Upper lobe of right lung (tissue), 1 donor: ENCODE results near the gene FRMD3. TPM values are rescaled to one million over a fixed set of nuclear protein-coding genes. Genes with fewer than 3 reads are reported as not detected.
A peak's percentile ranks its signal among the peaks of the same experiment; 100 is the strongest.

Source experiments
- ATAC-seq: fragments of 200-7000 bp; cut with Tn5 transposase; one replicate; pipeline ENCODE4 v1.9.1; 2020; ENCODE audit warnings: mild to moderate bottlenecking, moderate library complexity
- DNase-seq: peaks from one replicate; pipeline ENCODE4 v3.0.0-alpha.2; 2020
- H3K27ac ChIP-seq: fragments of 200-600 bp; one replicate; pipeline ENCODE4 v1.8.0; 2022
- H3K27me3 ChIP-seq: fragments of 200-600 bp; one replicate; pipeline ENCODE4 v1.8.0; 2022; ENCODE audit warnings: mild to moderate bottlenecking
- H3K36me3 ChIP-seq: fragments of 200-600 bp; one replicate; pipeline ENCODE4 v1.8.0; 2022
- H3K4me1 ChIP-seq: fragments of 200-600 bp; one replicate; pipeline ENCODE4 v1.8.0; 2022
- H3K4me3 ChIP-seq: fragments of 200-600 bp; one replicate; pipeline ENCODE4 v1.8.0; 2022; ENCODE audit warnings: mild to moderate bottlenecking
- H3K9me3 ChIP-seq: fragments of 200-600 bp; one replicate; pipeline ENCODE4 v1.8.0; 2022
- intact Hi-C: fragments of 100-400 bp; cut with DNase I; formaldehyde crosslinking; loops from one replicate; pipeline ENCODE4 v1.11.0; 2022
- total RNA-seq: library from RNA; stranded (reverse); fragmentation: NEBNext Ultra II Directional; extraction: Animal tissue kit (Norgen Biotek cat#: 25700); gene quantifications from one replicate; pipeline ENCODE4 v1.2.1, GENCODE V29; 2021
- TF ChIP-seq, protein P1 (sequence below): fragments of 200-600 bp; IDR thresholded peaks from one replicate; pipeline ENCODE4 v1.8.0; 2022; ENCODE audit warnings: antibody characterized with exemption
- donor health status: DM: no; HTN: yes; CAD: no; lungs with severe emphysema.

Gene FRMD3
- total RNA-seq, 1 donor from 2014 or later = 10.8 TPM

DNA sequence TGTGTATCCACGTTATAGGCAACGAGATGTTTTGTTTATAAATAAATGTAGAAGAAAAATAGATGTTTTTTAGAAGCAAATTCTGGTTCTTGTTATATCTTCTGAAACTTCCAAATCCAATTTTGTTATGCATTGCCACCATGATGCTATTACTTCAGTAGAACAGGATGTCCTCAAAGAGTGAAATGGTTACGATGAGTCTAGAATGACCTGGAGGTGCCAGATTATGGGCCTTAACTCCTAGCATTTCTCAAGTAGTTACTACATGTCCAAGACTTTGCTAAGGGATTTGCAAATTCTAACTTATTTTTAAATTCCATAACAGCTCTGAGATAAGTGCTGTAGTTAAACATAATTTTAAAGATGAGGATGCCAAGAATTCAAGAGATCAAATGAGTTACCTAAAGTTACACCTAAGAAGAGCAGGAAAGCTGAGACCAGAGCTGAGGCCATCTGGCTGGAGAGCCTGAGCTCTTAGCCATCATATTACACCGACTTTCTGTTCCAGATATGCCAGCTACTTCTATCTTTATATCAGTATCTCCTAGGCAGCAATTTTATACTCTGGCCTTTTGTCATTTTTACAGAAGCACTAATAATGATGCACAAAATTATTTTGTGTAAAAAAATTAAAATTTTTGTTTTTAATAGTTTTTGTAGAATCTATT lies 302.0 kb downstream of the FRMD3 start:
- no peaks in the 10 kb centered on the region for H3K9me3 ChIP-seq
- no peak overlapping the region for H3K27ac ChIP-seq
- DNase-seq (no peak), ATAC-seq (no peak)
- peaks cover 13% of the 10 kb centered on the region for H3K4me1 ChIP-seq
- H3K36me3 ChIP-seq = no peaks in the 10 kb centered on the region
- no peaks in the 10 kb centered on the region for H3K27me3 ChIP-seq
- H3K4me3 ChIP-seq = no peak overlapping the region
- TF ChIP-seq, protein P1, sequence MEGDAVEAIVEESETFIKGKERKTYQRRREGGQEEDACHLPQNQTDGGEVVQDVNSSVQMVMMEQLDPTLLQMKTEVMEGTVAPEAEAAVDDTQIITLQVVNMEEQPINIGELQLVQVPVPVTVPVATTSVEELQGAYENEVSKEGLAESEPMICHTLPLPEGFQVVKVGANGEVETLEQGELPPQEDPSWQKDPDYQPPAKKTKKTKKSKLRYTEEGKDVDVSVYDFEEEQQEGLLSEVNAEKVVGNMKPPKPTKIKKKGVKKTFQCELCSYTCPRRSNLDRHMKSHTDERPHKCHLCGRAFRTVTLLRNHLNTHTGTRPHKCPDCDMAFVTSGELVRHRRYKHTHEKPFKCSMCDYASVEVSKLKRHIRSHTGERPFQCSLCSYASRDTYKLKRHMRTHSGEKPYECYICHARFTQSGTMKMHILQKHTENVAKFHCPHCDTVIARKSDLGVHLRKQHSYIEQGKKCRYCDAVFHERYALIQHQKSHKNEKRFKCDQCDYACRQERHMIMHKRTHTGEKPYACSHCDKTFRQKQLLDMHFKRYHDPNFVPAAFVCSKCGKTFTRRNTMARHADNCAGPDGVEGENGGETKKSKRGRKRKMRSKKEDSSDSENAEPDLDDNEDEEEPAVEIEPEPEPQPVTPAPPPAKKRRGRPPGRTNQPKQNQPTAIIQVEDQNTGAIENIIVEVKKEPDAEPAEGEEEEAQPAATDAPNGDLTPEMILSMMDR = no peak
- intact Hi-C loops = no loop called here

DNA sequence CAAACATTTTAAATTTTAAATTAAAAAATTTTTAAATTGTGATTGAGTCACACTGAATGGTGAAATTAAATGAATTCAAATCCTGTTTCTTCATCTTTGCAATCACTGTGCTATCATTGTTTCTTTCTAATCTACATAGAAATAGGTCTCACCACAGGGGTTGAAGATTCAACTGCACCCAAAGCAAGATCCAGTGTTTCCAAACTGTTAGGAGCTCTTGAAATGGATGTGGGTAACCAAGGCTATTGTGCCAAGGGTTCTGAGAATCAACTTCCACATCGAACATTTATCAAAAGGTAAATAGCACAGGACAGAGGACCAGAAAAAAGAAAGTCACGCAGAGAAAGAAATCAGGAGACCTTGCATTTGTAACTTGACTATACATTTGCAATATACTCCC lies 302.7 kb downstream of the FRMD3 start:
- intact Hi-C loops = no loop called here
- TF ChIP-seq, protein P1 = no peak
- Histone ChIP-seq H3K27me3 (no peaks in the 10 kb centered on the region), H3K4me1 (peaks cover 13% of the 10 kb centered on the region), H3K4me3 (no peak overlapping the region), H3K9me3 (no peaks in the 10 kb centered on the region), H3K27ac (no peak overlapping the region), H3K36me3 (no peaks in the 10 kb centered on the region)
- no peak for ATAC-seq
- DNase-seq = no peak

DNA sequence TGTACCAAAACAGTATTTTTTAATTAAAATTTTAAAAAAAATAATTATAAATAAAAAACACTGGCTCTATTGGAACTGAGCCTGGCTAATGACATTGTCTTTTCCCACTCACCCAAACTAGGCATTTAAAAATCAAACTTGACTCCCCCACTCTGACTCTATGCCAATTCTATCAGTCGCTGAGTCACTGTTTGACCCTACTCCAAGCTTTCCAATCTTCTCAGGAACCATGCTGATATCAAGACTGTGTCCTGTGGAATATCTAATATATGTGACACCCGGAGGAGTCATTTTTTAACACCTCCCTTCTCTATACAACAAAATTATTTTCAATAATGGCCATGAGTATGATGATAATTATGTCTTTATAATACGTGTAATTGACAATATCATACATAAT lies 303.7 kb downstream of the FRMD3 start:
- TF ChIP-seq, protein P1 = no peak
- DNase-seq = no peak
- intact Hi-C loops = no loop called here
- H3K4me1 ChIP-seq = peaks cover 8% of the 10 kb centered on the region
- no peak overlapping the region for H3K4me3 ChIP-seq
- H3K36me3 ChIP-seq = no peaks in the 10 kb centered on the region
- ATAC-seq = no peak
- H3K27me3 ChIP-seq = no peaks in the 10 kb centered on the region
- no peaks in the 10 kb centered on the region for H3K9me3 ChIP-seq
- H3K27ac ChIP-seq = no peak overlapping the region

DNA sequence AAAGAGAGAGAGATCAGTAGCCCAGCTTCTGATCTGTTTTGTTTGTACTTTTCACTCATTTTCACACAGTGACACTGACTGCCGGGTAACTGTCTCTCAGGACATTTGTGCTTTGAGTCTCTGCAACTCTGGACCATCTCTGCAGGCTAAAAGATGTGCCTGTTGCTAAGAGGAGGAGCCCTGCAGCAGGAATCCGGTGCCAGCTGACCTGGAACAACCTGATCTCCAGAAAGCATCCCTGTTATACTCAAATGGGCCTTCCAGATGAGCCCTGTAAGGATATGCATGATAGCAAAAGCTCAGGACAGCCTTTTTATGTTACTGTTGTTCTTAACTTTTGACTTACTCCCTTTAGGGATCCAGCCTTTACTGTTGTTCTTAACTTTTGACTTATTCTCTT lies 304.6 kb downstream of the FRMD3 start:
- Histone ChIP-seq H3K4me3 (no peak overlapping the region), H3K9me3 (no peaks in the 10 kb centered on the region), H3K4me1 (no peaks in the 10 kb centered on the region), H3K36me3 (no peaks in the 10 kb centered on the region), H3K27me3 (no peaks in the 10 kb centered on the region), H3K27ac (no peak overlapping the region)
- intact Hi-C loops = no loop called here
- TF ChIP-seq, protein P1 = no peak
- DNase-seq = no peak
- no peak for ATAC-seq

DNA sequence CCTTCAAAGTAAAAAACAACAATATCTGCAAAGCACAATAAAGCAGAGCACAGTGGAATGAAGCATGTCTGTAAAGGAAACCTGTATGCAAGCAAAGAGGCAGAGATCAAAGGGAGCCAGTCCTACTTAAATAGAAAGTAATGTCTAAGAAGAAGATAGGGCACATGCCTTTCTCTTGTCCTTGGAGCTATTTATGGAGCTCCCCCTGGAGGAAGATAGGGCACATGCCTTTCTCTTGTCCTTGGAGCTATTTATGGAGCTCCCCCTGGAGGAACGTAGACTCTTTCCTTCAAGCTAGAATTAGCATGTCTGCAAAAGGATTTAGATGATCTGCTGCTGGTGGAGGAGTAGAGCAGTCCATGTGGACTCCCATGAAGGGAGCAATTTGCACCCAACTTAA lies 307.2 kb downstream of the FRMD3 start:
- TF ChIP-seq, protein P1 = peak; percentile 55
- peak; percentile 92 for ATAC-seq
- intact Hi-C loops = no loop called here
- Histone ChIP-seq H3K4me3 (no peak overlapping the region), H3K9me3 (no peaks in the 10 kb centered on the region), H3K27me3 (no peaks in the 10 kb centered on the region), H3K27ac (no peak overlapping the region), H3K4me1 (no peaks in the 10 kb centered on the region), H3K36me3 (no peaks in the 10 kb centered on the region)
- DNase-seq = no peak

DNA sequence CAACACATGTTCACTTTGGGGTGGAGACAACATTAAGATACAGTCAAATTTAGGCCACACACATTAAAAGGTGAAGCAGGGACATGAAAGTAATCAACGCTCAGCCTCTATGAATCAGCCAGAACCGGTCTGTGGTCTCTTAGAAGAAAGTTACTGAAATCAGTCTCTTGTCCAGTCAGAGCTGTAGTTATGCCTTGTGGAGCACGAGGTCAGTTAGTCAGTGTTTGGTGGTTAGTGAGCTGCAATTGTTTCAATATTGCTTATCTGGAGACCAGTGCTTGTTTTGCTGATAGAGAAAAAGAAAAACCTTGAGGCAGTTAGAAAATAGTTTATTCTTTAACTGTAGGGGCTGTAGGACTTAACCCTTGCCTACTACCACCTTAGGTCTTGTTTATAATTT lies 317.5 kb downstream of the FRMD3 start:
- intact Hi-C loops = no loop called here
- no peak for DNase-seq
- Histone ChIP-seq H3K27me3 (no peaks in the 10 kb centered on the region), H3K9me3 (no peaks in the 10 kb centered on the region), H3K4me1 (peaks cover 6% of the 10 kb centered on the region), H3K4me3 (no peak overlapping the region), H3K27ac (no peak overlapping the region), H3K36me3 (no peaks in the 10 kb centered on the region)
- TF ChIP-seq, protein P1 = no peak
- no peak for ATAC-seq
